Suprapubic skin (tissue), 4 donors: ENCODE measurements around the gene HPX.

Experiments
- EP300 ChIP-seq: sonication (generic); formaldehyde crosslinking; IDR thresholded peaks from one replicate; pipeline ENCODE4 v1.6.1; 2017; ENCODE audit warnings: antibody characterized with exemption
- POLR2A ChIP-seq, 2 donors: fragments of 450-650 bp; IDR thresholded peaks; one replicate each; pipeline ENCODE4 v1.6.1; 2017; ENCODE audit warnings: antibody characterized with exemption in 2 of 2, mild to moderate bottlenecking in 2 of 2, moderate library complexity in 2 of 2
- POLR2AphosphoS5 ChIP-seq, 3 donors: sonication (generic); formaldehyde crosslinking; IDR thresholded peaks; one replicate each; pipeline ENCODE4 v1.6.1; 2017; ENCODE audit warnings: antibody characterized with exemption in 3 of 3
- TF ChIP-seq, protein P1 (sequence below), 2 donors: fragments of 200-600 bp in 1 of 2; fragments of 450-650 bp in 1 of 2; sonication (generic) in 1 of 2; IDR thresholded peaks; one replicate each; pipeline ENCODE4 v1.5.1; 2016 to 2019; ENCODE audit warnings: antibody characterized with exemption in 2 of 2, mild to moderate bottlenecking in 1 of 2, moderate library complexity in 1 of 2

DNA sequence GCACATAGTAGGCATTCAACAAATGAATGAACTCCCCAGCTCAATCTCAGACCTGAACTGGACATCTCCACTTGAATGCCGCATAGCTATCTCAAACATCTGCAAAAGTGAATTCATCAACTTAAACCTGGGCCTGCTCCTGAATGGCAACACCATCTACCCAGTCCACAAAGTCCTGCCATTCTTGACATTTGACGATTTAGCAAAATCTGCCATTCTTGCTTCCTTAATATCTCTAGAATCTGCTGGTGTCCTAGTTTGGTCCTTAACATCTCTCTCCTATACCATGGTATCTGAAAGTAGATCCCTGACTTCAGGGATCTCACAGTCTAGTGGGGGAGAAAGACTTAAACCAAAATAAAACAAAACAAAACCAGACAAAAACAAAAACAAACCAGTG lies 12.4 kb upstream of the HPX start:
- TF ChIP-seq, protein P1, sequence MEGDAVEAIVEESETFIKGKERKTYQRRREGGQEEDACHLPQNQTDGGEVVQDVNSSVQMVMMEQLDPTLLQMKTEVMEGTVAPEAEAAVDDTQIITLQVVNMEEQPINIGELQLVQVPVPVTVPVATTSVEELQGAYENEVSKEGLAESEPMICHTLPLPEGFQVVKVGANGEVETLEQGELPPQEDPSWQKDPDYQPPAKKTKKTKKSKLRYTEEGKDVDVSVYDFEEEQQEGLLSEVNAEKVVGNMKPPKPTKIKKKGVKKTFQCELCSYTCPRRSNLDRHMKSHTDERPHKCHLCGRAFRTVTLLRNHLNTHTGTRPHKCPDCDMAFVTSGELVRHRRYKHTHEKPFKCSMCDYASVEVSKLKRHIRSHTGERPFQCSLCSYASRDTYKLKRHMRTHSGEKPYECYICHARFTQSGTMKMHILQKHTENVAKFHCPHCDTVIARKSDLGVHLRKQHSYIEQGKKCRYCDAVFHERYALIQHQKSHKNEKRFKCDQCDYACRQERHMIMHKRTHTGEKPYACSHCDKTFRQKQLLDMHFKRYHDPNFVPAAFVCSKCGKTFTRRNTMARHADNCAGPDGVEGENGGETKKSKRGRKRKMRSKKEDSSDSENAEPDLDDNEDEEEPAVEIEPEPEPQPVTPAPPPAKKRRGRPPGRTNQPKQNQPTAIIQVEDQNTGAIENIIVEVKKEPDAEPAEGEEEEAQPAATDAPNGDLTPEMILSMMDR (IDR thresholded peaks at IDR 0.05), result no peak
- TF ChIP-seq POLR2A (IDR thresholded peaks at IDR 0.05), result no peak
- no peak for TF ChIP-seq EP300
- TF ChIP-seq POLR2AphosphoS5 (IDR thresholded peaks at IDR 0.05), result no peak
